Esophagus squamous epithelium (tissue), 4 donors: ENCODE results near the gene KAZALD1.

Source experiments
- CTCF ChIP-seq, 6 experiments: fragments of 450-650 bp in 4 of 6; fragments of 200-600 bp in 2 of 6; sonication (generic) in 2 of 6; IDR thresholded peaks; one replicate each; pipeline ENCODE4 v1.5.1; 2016 to 2019; ENCODE audit warnings: antibody characterized with exemption in 6 of 6, mild to moderate bottlenecking in 4 of 6, moderate library complexity in 4 of 6
- POLR2A ChIP-seq, 4 donors: fragments of 450-650 bp; IDR thresholded peaks; one replicate each; pipeline ENCODE4 v1.6.1; 2017; ENCODE audit warnings: antibody characterized with exemption in 4 of 4, mild to moderate bottlenecking in 4 of 4, moderate library complexity in 3 of 4

DNA sequence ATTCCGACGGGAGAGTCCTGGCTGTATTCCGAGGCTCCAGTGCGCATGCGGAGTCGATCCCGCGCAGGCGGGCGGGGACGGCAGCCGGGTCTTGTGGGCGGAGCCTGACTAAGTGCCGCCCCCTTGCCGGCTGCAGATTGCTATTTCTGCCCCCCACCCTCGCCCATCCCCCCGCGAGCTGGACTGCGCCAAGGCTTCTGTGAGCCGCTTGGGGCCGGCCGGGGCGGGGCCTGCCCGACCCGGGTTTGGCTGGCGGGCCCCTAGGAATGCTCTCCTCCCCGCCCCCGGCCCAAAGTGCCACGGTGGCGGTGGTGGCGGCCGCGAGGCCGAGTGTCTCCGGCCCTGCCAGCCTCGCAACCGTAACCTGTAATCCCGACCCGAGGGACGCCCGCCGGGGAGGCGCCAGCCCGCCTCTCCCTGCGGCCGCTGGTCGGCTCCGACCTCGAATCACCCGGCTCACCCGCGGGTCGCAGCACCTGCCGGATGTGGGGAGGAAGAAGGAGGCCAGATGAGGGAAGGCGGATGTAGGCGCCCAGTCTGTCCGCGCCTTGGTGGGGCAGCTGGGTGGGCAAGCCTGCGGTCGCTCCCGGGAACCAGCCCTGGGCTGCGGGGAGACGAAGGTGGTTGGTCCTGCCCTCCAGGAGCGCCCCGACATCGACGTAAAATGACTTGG is 702 bp upstream of the KAZALD1 start:
- peak in 1 of 6 experiments; percentile 5 for TF ChIP-seq CTCF (IDR thresholded peaks at IDR 0.05)
- TF ChIP-seq POLR2A (IDR thresholded peaks at IDR 0.05) = peak in 2 of 4 donors; percentile 18 to 37
